GM19452 (cell line): ENCODE measurements around the gene GNS.

ENCODE experiments used
- ATAC-seq: cut with Tn5 transposase; IDR thresholded peaks from one replicate; pipeline ENCODE4 v1.9.1; 2021; ENCODE audit not compliant: unreplicated experiment

GNS gene

DNA sequence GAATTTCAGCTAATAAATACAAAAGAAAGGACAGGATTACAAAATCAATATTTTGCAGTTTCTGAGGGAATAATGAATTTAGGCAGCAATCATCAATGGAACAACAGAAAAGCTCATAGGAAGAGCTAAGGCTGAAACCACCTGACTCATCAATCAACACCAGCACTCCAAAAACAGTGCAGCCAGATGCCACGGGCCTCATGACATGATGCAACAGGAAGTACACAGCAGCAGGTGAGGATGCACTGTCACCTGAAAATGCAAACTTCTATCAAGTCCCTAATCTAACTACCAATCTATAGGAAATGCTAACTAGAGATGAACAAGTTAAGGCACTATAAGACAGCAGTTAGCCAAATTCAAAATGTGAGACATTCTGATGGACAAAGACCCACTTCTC, 21.7 kb downstream of the GNS start:
- no peak for ATAC-seq

- ATAC-seq = no peak
Observed at GRCh38 chr12:64736771-64737170, 22.4 kb downstream of the GNS start.

DNA sequence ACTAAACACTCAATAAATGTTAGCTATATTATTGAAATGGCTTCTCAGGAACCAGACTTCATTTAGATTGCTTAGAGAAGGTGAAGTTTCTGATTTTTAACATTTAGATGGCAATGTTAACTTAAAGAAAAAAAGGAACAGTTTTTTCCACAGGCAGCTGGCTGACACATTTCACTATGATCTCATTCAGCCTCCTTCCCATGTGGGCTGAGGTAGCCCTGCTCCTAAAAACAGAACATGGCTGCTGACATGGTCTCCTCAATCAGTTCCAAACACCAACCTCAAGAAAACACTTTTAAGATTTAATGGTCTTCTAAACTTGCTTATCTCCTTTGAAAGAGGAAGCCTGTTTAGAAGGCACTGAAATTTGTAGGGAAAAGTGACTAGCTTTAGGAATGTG, 23.8 kb downstream of the GNS start:
- ATAC-seq = no peak

DNA sequence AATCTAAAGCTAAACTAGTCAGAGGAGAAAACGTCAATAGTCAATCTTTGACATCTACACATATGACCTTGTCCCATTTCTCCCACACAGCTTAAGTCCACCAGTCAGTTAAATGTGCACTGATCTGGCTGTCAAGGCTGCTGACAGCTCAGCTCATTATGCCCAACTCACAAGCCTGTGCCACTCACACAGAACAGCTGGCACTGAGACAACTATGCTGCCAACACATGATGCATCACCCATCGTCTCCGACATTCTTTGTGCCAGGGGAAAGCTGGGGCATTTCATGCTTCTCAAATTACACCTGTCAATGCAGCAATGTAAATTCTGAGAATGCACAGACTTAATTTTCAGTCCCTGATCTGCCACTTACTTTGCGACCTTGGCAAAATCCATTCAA, 25.3 kb downstream of the GNS start:
- no peak for ATAC-seq

DNA sequence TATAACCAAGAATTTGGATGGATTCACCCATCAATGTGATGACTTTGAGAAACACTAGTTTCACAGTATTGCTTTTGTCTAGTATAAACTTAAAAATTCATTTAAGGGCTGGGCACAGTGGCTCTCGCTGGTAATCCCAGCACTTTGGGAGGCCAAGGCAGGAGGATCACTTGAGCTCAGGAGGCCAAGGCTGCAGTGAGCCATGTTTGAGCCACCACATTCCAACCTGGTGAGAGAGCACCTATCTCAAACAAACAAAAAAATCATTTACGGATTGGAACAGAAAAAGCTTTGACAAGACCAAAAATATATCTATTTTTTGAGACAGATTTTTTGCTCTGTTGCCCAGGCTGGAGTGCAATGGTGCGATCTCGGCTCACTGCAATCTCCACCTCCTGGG, 27.5 kb downstream of the GNS start:
- no peak for ATAC-seq

- ATAC-seq = no peak
Observed at GRCh38 chr12:64730588-64730969, 28.6 kb downstream of the GNS start.

- no peak for ATAC-seq
Observed at GRCh38 chr12:64729909-64730587, 29.2 kb downstream of the GNS start.

- ATAC-seq = no peak
Observed at GRCh38 chr12:64724201-64724745, 34.9 kb downstream of the GNS start.

- ATAC-seq = no peak
Observed at GRCh38 chr12:64723630-64724029, 35.6 kb downstream of the GNS start.

GRCh38 chr12:64722835-64723234, 36.4 kb downstream of the GNS start:
- ATAC-seq = no peak

DNA sequence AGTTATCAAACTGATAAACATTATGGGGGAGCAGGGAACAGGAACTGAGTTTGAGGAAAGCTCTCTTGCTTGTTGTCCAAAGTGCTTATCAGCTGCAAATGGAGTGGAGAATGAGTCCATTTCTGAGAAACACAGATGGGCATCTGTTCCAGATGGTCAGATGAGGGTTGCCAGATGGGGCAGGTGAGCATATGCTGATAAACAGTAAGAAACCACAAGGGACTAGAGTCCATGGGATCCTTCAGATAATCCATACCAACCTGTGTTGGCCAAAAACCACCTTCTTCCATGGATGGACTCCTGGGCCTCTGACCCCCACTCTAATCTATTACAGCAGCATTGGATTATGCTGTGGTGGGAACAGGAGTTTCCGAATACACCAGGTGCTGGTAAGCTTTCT, 38.3 kb downstream of the GNS start:
- ATAC-seq = no peak

DNA sequence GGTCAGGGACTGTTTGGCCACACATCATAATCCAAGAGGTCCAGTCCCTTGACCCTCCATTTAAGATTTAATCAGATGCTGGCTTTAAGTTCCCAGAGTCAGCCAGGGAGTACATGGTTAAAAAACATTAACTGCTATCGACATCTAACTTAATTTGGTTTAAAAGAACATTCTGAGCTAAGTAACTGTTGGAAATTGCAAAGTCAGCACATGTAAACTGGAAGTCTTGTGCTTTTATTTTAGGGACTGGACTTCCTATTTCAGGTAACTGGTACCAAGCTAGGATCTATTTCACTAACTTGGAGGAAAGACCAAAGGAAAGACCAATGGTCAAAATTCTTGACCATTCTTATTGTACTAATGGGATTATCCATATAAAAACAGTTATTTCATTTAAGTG, 40.6 kb downstream of the GNS start:
- ATAC-seq = no peak

DNA sequence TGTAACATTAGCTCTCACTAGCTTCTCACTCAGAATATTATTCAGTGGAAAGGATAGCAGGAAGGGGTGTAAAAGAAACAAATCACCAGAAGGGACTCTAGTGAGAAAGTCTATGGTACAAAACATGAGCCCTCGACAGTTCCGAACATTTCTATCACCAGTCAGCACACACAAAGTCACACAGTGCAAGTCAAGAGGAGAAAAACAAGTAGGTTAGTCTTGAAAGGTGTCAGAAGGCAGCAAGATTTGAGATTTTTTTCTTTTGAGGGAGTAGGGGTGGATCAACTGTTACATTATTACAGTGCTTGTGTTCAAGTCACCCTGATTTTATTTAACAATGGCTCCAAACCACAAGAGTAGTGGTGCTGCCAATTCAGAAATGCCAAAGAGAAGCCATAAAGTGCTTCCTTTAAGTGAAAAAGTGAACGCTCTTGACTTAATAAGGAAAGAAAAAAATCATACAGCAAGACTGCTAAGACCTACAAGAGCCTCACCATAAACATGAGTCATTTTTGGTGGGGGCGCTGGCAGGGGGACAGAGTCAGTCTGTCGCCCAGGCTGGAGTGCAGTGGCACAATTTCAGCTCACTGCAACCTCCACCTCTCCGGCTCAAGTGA, 42.3 kb downstream of the GNS start:
- ATAC-seq = no peak

GRCh38 chr12:64716371-64716770, 42.8 kb downstream of the GNS start:
- no peak for ATAC-seq

- ATAC-seq = peak; percentile 79
Observed at GRCh38 chr12:64714551-64714968, 44.6 kb downstream of the GNS start.

GRCh38 chr12:64713376-64713775, 45.8 kb downstream of the GNS start:
- ATAC-seq = no peak

DNA sequence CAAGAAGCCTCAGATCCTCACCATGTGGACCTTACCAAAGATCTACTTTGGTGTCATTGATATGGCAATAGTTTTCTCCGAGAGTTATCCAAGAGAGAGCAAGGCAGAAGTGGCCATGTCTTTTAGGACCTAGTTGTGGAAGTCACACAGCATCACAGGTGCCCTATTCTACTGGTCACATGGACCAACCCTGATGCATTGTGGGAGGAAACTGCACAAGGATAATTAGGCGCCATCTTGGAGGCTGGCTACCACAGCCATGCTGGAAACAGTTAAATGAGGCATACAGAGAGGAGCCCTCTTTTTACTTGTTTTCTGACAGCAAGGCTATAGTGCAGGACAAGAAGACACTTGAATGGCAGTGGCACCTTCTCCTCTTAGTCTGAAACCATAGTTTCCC, 49.8 kb downstream of the GNS start:
- no peak for ATAC-seq

GRCh38 chr12:64707926-64708325, 51.3 kb downstream of the GNS start:
- ATAC-seq = no peak

GRCh38 chr12:64707362-64707761, 51.8 kb downstream of the GNS start:
- ATAC-seq = no peak

GRCh38 chr12:64706857-64707256, 52.3 kb downstream of the GNS start:
- ATAC-seq = no peak

GRCh38 chr12:64706306-64706705, 52.9 kb downstream of the GNS start:
- ATAC-seq = no peak

GRCh38 chr12:64701283-64701682, 57.9 kb downstream of the GNS start:
- ATAC-seq = no peak

- ATAC-seq = no peak
Observed at GRCh38 chr12:64700532-64700931, 58.7 kb downstream of the GNS start.
